Measurements from ENCODE around the gene GATA2.

Gene GATA2

GRCh38 chr3:128442070-128442469 is 50.9 kb downstream of the GATA2 start:
- no peak overlapping the region for H3K4me3 ChIP-seq (ENCODE audit: low read length)
- no peak for TF ChIP-seq CTCF (conservative IDR thresholded peaks at IDR 0.05; ENCODE audit: low read length)
- no peak for DNase-seq (ENCODE audit: low read depth)

DNA sequence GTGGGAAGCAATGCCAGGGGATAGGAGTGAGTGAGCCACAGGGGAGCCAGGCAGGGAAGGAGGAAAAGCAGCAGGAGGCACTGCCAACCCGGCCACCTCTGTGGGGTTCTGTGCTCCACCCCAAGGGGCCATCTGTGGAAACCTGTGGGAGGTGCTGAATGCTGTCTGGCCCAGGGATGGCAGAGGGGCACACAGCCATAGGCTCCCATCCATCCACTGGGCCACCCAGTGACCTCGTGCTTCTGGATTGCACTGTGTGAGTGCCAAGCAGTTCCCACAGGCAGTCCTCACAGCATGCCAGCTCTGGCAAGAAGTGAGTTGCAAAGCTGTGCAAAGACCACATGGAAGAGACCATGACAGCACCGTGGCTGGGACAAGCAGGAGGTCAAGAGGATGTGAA is 53.8 kb downstream of the GATA2 start:
- no peak for TF ChIP-seq CTCF (conservative IDR thresholded peaks at IDR 0.05; ENCODE audit: low read length)
- H3K4me3 ChIP-seq (ENCODE audit: low read length), result no peak overlapping the region
- DNase-seq (ENCODE audit: low read depth), result peak; percentile 44

- TF ChIP-seq CTCF (conservative IDR thresholded peaks at IDR 0.05; ENCODE audit: low read length), result peak; percentile 33
These were observed 54.4 kb downstream of the GATA2 start for GRCh38 chr3:128438488-128439072.

DNA sequence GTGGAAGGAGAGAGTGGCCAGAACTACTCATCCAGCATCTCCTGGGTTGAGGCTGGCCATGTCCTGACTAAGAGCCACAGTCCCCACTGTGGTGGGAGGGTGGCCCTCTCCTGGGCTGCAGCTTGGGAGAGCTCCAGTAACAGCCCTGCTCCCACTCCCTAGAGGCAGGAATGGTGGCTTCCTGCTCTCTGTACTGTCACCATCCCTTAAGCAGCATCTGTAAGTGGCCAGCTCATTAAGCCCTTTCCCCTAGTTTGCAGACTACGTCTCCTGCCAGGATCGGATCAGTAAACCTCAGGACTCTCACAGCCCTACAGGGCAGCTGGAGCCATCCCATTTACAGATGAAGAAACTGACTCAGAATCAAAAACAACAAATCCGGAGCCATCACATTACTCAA is 56.8 kb downstream of the GATA2 start:
- no peak overlapping the region for H3K4me3 ChIP-seq (ENCODE audit: low read length)
- no peak for TF ChIP-seq CTCF (conservative IDR thresholded peaks at IDR 0.05; ENCODE audit: low read length)
- DNase-seq (ENCODE audit: low read depth), result no peak

More at GRCh38 chr3:128438488-128439072, 54.4 kb downstream of the GATA2 start:
- no peak for DNase-seq (ENCODE audit: low read depth)
- H3K4me3 ChIP-seq (ENCODE audit: low read length), result no peak overlapping the region

- no peak for DNase-seq (ENCODE audit: low read depth)
- no peak for TF ChIP-seq CTCF (conservative IDR thresholded peaks at IDR 0.05; ENCODE audit: low read length)
- H3K4me3 ChIP-seq (ENCODE audit: low read length), result no peak overlapping the region
These were observed 57.4 kb downstream of the GATA2 start for GRCh38 chr3:128435561-128435960.

GRCh38 chr3:128435058-128435457 is 57.9 kb downstream of the GATA2 start:
- H3K4me3 ChIP-seq (ENCODE audit: low read length), result no peak overlapping the region
- TF ChIP-seq CTCF (conservative IDR thresholded peaks at IDR 0.05; ENCODE audit: low read length), result no peak
- no peak for DNase-seq (ENCODE audit: low read depth)

GRCh38 chr3:128434524-128434923 is 58.5 kb downstream of the GATA2 start:
- no peak for TF ChIP-seq CTCF (conservative IDR thresholded peaks at IDR 0.05; ENCODE audit: low read length)
- no peak for DNase-seq (ENCODE audit: low read depth)
- no peak overlapping the region for H3K4me3 ChIP-seq (ENCODE audit: low read length)
